ENCODE data around the gene AKR1B1.

Gene AKR1B1

GRCh38 chr7:134415700-134416099, 43.2 kb downstream of the AKR1B1 start:
- no peak for DNase-seq (ENCODE audit: low read depth)

- DNase-seq (ENCODE audit: low read depth) = no peak
Measured at GRCh38 chr7:134414109-134414508, 44.8 kb downstream of the AKR1B1 start.

- DNase-seq (ENCODE audit: low read depth) = no peak
Measured at GRCh38 chr7:134407311-134407710, 51.6 kb downstream of the AKR1B1 start.

- DNase-seq (ENCODE audit: low read depth) = no peak
Measured at GRCh38 chr7:134406431-134406830, 52.5 kb downstream of the AKR1B1 start.

GRCh38 chr7:134405299-134405698, 53.6 kb downstream of the AKR1B1 start:
- DNase-seq (ENCODE audit: low read depth) = no peak

- no peak for DNase-seq (ENCODE audit: low read depth)
Measured at GRCh38 chr7:134403062-134403461, 55.8 kb downstream of the AKR1B1 start.

- DNase-seq (ENCODE audit: low read depth) = no peak
Measured at GRCh38 chr7:134400859-134401258, 58.0 kb downstream of the AKR1B1 start.

- DNase-seq (ENCODE audit: low read depth) = no peak
Measured at GRCh38 chr7:134396031-134396430, 62.9 kb downstream of the AKR1B1 start.

GRCh38 chr7:134395604-134396003, 63.3 kb downstream of the AKR1B1 start:
- DNase-seq (ENCODE audit: low read depth) = no peak

- DNase-seq (ENCODE audit: low read depth) = no peak
Measured at GRCh38 chr7:134394056-134394455, 64.8 kb downstream of the AKR1B1 start.
